ENCODE data around the gene CHI3L1. TPM values are rescaled to one million over a fixed set of nuclear protein-coding genes. Genes with fewer than 3 reads are reported as not detected.

CHI3L1 gene
- total and polyA plus RNA-seq, 10 of the 15 experiments (the other 5 are each of a cell fraction or from before 2014, with no cell fraction given): 0.10 to 1.7 (median 0.39) TPM

GRCh38 chr1:203199481-203199815 lies 12.9 kb upstream of the CHI3L1 start:
- POLR2A ChIA-PET: no interaction called here
- Histone ChIP-seq H3K27me3 (replicated peaks in 1 of 2; ENCODE audit: control insufficient read depth in 2 of 2, insufficient read depth in 2 of 2, low read length in 1 of 2) (peaks cover 0 to 5% of the 10 kb centered on the region in 2 experiments; a peak in 2 of 4 replicates), H3K79me2 (ENCODE audit: control insufficient read depth, insufficient read depth, low read length) (no peaks in the 10 kb centered on the region), H3K9ac (ENCODE audit: control insufficient read depth, insufficient read depth, low read length) (no peak overlapping the region), H2AFZ (ENCODE audit: control insufficient read depth, low read depth, low read length) (no peak overlapping the region), H3K4me2 (ENCODE audit: control insufficient read depth, insufficient read depth) (no peak overlapping the region), H3K4me3 (no peak overlapping the region), H3K9me3 (replicated peaks; ENCODE audit: control insufficient read depth, insufficient read depth, low read length) (no peaks in the 10 kb centered on the region), H3K27ac (ENCODE audit: control insufficient read depth, insufficient read depth) (no peak overlapping the region), H3K4me1 (ENCODE audit: control insufficient read depth, insufficient read depth, low read length) (no peaks in the 10 kb centered on the region), H4K20me1 (ENCODE audit: control insufficient read depth, insufficient read depth) (no peaks in the 10 kb centered on the region; the same call in 1 of the 2 replicates), H3K36me3 (ENCODE audit: control insufficient read depth in 2 of 2, insufficient read depth in 2 of 2, low read length in 1 of 2) (no peaks in the 10 kb centered on the region)
- RAD21 ChIA-PET (ENCODE audit: unreplicated experiment): no interaction called here
- ATAC-seq (no peak), FAIRE-seq (no peak), DNase-seq (ENCODE audit: low read depth, low spot score) (no peak)
- TF ChIP-seq CBFB (IDR thresholded peaks at IDR 0.05; ENCODE audit: low read depth) (no peak), ELK1 (IDR thresholded peaks at IDR 0.05; ENCODE audit: low read depth, low read length) (no peak), SREBF2 (IDR thresholded peaks at IDR 0.05; ENCODE audit: low read length) (no peak), KLF5 (IDR thresholded peaks at IDR 0.05; ENCODE audit: partially characterized antibody) (no peak), EGR1 (IDR thresholded peaks at IDR 0.05; ENCODE audit: borderline replicate concordance in 1 of 2, low read depth in 2 of 2, low read length in 2 of 2) (no peak), NRF1 (conservative IDR thresholded peaks at IDR 0.05; ENCODE audit: low read depth, low read length) (no peak), RCOR1 (conservative IDR thresholded peaks at IDR 0.05; ENCODE audit: low read depth, low read length) (no peak), TCF12 (IDR thresholded peaks at IDR 0.05; ENCODE audit: low read depth, low read length) (no peak)
- in situ Hi-C loops (cut with MboI): no loop called here
- intact Hi-C loops (cut with micrococcal nuclease; ENCODE audit: unreplicated experiment): no loop called here
- no TSS peak for BruUV-seq (replicated peaks)
- CTCF ChIA-PET: interaction anchor here (1.0 to 1.9 kb wide), 6 partner anchors 17 to 205 kb away, joined by 3 to 13 read pairs (median 4); no protein-coding TSS in a partner anchor
- 38% methylated on average over 6 of the region's 6 CpGs for WGBS (ENCODE audit: insufficient coverage, insufficient replicate concordance, low lambda C conversion rate, missing lambda C conversion rate)
- SMC1A ChIA-PET (ENCODE audit: uncharacterized antibody, unreplicated experiment): interaction anchor here (1.1 kb wide), 1 partner anchor 19 kb away, joined by 3 read pairs; no protein-coding TSS in a partner anchor

Measured in GM12878 (cell line).